Colonic mucosa (tissue), 4 donors: ENCODE measurements around the gene KCNIP2. TPM values are rescaled to one million over a fixed set of nuclear protein-coding genes. Genes with fewer than 3 reads are reported as not detected.

ENCODE experiments used
- DNase-seq: peaks from one replicate; pipeline ENCODE4 v3.0.0-alpha.2; 2020
- H3K27ac ChIP-seq: fragments of 200-600 bp; one replicate; pipeline ENCODE4 v1.8.0; 2021
- H3K27me3 ChIP-seq: fragments of 200-600 bp; one replicate; pipeline ENCODE4 v1.8.0; 2021
- H3K36me3 ChIP-seq: fragments of 200-600 bp; one replicate; pipeline ENCODE4 v1.8.0; 2021
- H3K4me1 ChIP-seq: fragments of 200-600 bp; one replicate; pipeline ENCODE4 v1.8.0; 2021; ENCODE audit warnings: mild to moderate bottlenecking
- H3K4me3 ChIP-seq: fragments of 200-600 bp; one replicate; pipeline ENCODE4 v1.8.0; 2021
- H3K9ac ChIP-seq, 2 donors: one replicate each; pipeline ENCODE4 v1.7.0; 2013; ENCODE audit warnings: control low read depth in 2 of 2, low read depth in 2 of 2, low read length in 2 of 2
- H3K9me3 ChIP-seq: fragments of 200-600 bp; one replicate; pipeline ENCODE4 v1.8.0; 2021
- CTCF ChIP-seq: fragments of 200-600 bp; IDR thresholded peaks from one replicate; pipeline ENCODE4 v1.8.0; 2022; ENCODE audit warnings: antibody characterized with exemption, mild to moderate bottlenecking
- intact Hi-C: fragments of 100-400 bp; cut with DNase I; formaldehyde crosslinking; loops from one replicate; pipeline ENCODE4 v1.14.1; 2022
- total RNA-seq, 2 donors: library from RNA; stranded (reverse); fragmentation: NEBNext Ultra II Directional in 1 of 2; extraction: Animal tissue kit (Norgen Biotek cat#: 25700) in 1 of 2; gene quantifications; one replicate each; pipeline ENCODE4 v1.2.1, GENCODE V29; 2021
- donor health status: healthy.
- donor health status: DM: no; HTN: no; CAD: no.
- donor health status: DM: no; HTN: no; CAD: no.

Gene KCNIP2
- total RNA-seq, 2 donors from 2014 or later, result 1.5 to 2.8 TPM

- H3K27me3 ChIP-seq, result no peaks in the 10 kb centered on the region
- DNase-seq, result no peak
- no peak overlapping the region for H3K9ac ChIP-seq
- intact Hi-C loops, result no loop called here
- TF ChIP-seq CTCF, result no peak
- H3K4me1 ChIP-seq, result peaks cover 7% of the 10 kb centered on the region
- no peaks in the 10 kb centered on the region for H3K36me3 ChIP-seq
- no peaks in the 10 kb centered on the region for H3K9me3 ChIP-seq
- H3K4me3 ChIP-seq, result no peak overlapping the region
- H3K27ac ChIP-seq, result no peak overlapping the region
These were observed 16.7 kb downstream of the KCNIP2 start for GRCh38 chr10:101826852-101827434.

GRCh38 chr10:101824736-101825135 is 18.9 kb downstream of the KCNIP2 start:
- intact Hi-C loops, result no loop called here

GRCh38 chr10:101818872-101819633 is 24.5 kb downstream of the KCNIP2 start:
- Histone ChIP-seq H3K4me1 (peaks cover 7% of the 10 kb centered on the region), H3K27me3 (no peaks in the 10 kb centered on the region), H3K36me3 (no peaks in the 10 kb centered on the region), H3K4me3 (peak overlapping the region; percentile 31), H3K9me3 (no peaks in the 10 kb centered on the region), H3K9ac (peak overlapping the region; percentile 58 to 90), H3K27ac (peak overlapping the region; percentile 98)
- peak; percentile 53 for DNase-seq
- TF ChIP-seq CTCF, result no peak
- intact Hi-C loops, result no loop called here

More at GRCh38 chr10:101824736-101825135, 18.9 kb downstream of the KCNIP2 start:
- no peak overlapping the region for H3K4me3 ChIP-seq
- H3K27me3 ChIP-seq, result no peaks in the 10 kb centered on the region
- no peaks in the 10 kb centered on the region for H3K4me1 ChIP-seq
- no peak overlapping the region for H3K9ac ChIP-seq
- no peaks in the 10 kb centered on the region for H3K36me3 ChIP-seq
- H3K9me3 ChIP-seq, result no peaks in the 10 kb centered on the region
- DNase-seq, result no peak
- H3K27ac ChIP-seq, result no peak overlapping the region
- no peak for TF ChIP-seq CTCF

- no peaks in the 10 kb centered on the region for H3K9me3 ChIP-seq
- H3K36me3 ChIP-seq, result no peaks in the 10 kb centered on the region
- peak within 1 kb of the TSS; percentile 98 for H3K4me3 ChIP-seq
- intact Hi-C loops, result no loop called here
- H3K9ac ChIP-seq, result peak within 1 kb of the TSS; percentile 88 to 99
- H3K27ac ChIP-seq, result peak within 1 kb of the TSS; percentile 98
- no peak for TF ChIP-seq CTCF
- peaks cover 7% of the 10 kb centered on the region for H3K4me1 ChIP-seq
- DNase-seq, result peak; percentile 99
- no peaks in the 10 kb centered on the region for H3K27me3 ChIP-seq
These were observed 25.3 kb downstream of the KCNIP2 start, which contains the start of gene OGA for GRCh38 chr10:101818119-101818871. TSS of gene OGA (minus strand) at chr10:101818444. CDS start at chr10:101818022, 422 bp downstream.

- Histone ChIP-seq H3K9ac (peak overlapping the region; percentile 88 to 99), H3K4me3 (peak overlapping the region; percentile 98), H3K27me3 (no peaks in the 10 kb centered on the region), H3K9me3 (no peaks in the 10 kb centered on the region), H3K36me3 (no peaks in the 10 kb centered on the region), H3K4me1 (peaks cover 7% of the 10 kb centered on the region), H3K27ac (peak overlapping the region; percentile 98)
- DNase-seq, result peak; percentile 95
- no peak for TF ChIP-seq CTCF
- intact Hi-C loops, result no loop called here
These were observed 26.1 kb downstream of the KCNIP2 start for GRCh38 chr10:101817337-101818118.
